M059J (cell line): ENCODE measurements around the gene PSMC3IP. TPM values are rescaled to one million over a fixed set of nuclear protein-coding genes. Genes with fewer than 3 reads are reported as not detected.

ENCODE experiments used
- DNase-seq: peaks from one replicate; pipeline ENCODE4 v3.0.0-alpha.2; 2012; ENCODE audit warnings: low read depth
- total RNA-seq: library from RNA; depleted of rRNA; stranded (reverse); fragments of >200 nt; shearing (Covaris generic); gene quantifications from 2 replicates; pipeline ENCODE4 v1.2.3, GENCODE V29; 2014; rRNA removed

PSMC3IP gene
- total RNA-seq, 1 experiment from 2014 or later = 23.2 TPM

DNA sequence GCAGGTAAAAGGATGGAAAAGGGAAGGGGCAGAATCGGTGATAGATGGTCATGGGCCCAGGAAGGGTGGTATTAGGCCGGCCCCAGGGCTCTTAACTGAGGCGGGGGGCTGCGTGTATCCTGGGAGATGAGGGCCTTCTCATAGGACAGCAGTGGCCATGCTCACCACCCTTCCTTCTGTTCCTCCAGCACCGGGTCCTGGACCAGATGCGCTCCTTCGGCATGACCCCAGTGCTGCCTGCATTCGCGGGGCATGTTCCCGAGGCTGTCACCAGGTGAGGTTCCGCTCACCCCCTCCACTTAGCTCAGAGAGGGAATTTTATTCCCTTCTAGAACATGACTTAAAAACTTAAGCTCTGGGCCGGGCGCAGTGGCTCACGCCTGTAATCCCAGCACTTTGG is 39.0 kb downstream of the PSMC3IP start:
- no peak for DNase-seq

DNA sequence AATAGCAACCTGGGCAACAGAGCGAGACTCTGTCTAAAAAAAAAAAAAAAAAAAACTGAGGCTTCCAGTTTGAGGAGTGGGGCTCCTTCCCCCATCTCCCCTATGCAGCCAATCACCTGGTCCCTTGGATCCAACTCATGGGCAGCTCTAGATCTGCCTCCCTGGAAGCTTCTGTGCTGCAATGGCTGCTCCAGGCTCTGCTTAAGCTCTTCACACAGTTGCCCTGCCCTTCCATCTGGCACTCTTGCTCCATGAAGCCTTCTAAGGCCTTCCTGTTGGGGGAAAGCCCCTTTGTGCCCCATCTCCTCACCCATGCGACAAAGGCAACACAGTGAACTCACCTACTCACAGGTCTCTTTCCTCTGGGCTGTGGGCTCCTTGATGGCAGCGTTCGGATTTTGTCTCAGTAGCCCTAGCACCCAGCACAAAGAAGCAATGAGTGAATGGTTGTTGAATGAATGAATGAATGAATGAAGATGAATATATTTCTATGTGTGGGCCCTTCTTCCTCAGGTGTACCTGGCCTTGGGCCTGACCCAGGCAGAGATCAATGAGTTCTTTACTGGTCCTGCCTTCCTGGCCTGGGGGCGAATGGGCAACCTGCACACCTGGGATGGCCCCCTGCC is 39.6 kb downstream of the PSMC3IP start:
- no peak for DNase-seq

DNA sequence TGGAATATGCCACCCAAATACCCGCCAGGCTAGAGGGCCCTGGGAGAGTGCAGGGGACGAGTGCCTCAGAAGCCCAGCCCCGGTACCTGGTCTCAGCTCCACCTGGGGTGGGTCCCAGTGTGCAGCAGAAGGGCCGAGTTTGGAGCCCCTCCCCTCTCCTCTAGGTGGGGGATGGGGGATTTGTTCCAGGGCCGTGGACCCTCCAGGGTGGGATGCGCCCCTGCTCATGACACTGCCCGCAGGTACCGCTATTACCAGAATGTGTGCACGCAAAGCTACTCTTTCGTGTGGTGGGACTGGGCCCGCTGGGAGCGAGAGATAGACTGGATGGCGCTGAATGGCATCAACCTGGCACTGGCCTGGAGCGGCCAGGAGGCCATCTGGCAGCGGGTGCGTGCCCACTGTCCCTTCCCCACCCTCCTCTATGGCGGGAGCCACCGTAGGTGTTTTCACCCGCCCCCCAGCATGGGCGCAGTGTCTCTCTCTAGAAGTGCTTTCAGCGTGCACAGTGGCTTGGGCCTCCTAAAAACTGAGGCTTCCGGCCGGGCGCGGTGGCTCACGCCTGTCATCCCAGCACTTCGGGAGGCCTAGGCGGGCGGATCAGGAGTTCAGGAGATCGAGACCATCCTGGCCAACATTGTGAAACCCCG is 40.2 kb downstream of the PSMC3IP start:
- no peak for DNase-seq

DNA sequence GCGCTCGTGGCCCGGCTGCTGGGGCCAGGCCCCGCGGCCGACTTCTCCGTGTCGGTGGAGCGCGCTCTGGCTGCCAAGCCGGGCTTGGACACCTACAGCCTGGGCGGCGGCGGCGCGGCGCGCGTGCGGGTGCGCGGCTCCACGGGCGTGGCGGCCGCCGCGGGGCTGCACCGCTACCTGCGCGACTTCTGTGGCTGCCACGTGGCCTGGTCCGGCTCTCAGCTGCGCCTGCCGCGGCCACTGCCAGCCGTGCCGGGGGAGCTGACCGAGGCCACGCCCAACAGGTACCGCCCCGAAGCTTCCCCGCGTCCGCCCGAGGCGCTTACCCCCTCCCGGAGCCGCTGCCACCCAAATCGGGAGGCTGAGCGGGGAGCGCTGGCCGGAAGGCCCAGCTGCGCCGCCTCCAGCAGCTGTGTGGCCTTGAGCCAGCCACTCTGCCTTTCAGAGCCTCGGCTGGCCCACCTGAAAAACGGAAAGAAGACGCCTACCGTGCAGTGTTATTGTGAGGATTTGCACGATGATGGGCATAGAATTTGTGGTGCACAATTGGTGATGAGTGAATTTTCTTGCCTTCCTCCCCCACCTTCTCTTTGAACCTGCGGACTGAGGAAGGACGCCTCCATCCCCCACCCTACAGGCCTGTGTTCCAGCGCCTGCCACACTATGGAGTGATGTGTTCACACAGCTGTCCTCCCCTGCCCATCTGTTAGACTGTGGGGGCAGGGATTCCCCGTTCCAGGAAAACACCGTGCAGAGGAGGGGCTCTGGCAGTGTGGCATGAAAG is 41.0 kb downstream of the PSMC3IP start:
- DNase-seq = peak; percentile 76

GRCh38 chr17:42536048-42536371 is 41.5 kb downstream of the PSMC3IP start, which contains the start of gene NAGLU:
Gene NAGLU, plus strand, starts transcription at chr17:42536241. Its CDS starts 32 bp downstream, at chr17:42536273.
- DNase-seq = peak; percentile 83

DNA sequence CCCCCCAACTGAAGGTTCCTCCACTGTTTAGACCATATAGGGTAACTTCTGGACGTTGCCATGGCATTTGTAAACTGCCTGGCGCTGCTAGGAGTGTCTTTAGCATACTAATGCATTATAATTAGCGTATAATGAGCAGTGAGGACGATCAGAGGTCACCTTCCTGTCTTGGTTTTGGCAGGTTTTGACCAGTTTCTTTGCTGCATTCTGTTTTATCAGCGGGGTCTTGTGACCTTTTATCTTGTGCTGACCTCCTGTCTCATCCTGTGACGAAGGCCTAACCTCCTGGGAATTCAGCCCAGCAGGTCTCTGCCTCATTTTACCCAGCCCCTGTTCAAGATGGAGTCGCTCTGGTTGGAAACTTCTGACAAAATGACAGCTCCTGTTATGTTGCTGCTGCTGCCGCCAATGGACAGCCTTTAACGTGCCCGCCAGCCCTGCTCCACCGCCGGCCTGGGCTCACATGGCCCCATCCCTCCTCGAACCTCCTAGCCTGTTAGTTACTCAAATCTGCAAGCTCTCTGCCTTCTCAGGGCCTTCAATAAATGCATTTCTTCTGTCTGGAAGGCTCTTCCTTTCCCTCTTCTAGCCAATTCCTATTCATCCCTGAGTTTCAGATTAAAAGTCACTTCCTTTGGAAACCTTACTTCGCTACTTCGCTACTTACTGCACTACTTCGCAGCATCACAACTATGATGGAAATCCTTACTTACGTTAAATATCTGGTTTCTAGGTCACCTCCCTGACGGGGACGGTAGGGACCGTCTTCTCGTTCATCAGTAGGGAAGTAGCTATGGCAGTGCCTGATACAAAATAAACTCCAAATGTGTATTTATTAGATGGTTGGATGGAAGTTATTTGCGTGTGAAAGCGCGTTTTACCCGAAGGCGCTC is 42.1 kb downstream of the PSMC3IP start:
- no peak for DNase-seq

DNA sequence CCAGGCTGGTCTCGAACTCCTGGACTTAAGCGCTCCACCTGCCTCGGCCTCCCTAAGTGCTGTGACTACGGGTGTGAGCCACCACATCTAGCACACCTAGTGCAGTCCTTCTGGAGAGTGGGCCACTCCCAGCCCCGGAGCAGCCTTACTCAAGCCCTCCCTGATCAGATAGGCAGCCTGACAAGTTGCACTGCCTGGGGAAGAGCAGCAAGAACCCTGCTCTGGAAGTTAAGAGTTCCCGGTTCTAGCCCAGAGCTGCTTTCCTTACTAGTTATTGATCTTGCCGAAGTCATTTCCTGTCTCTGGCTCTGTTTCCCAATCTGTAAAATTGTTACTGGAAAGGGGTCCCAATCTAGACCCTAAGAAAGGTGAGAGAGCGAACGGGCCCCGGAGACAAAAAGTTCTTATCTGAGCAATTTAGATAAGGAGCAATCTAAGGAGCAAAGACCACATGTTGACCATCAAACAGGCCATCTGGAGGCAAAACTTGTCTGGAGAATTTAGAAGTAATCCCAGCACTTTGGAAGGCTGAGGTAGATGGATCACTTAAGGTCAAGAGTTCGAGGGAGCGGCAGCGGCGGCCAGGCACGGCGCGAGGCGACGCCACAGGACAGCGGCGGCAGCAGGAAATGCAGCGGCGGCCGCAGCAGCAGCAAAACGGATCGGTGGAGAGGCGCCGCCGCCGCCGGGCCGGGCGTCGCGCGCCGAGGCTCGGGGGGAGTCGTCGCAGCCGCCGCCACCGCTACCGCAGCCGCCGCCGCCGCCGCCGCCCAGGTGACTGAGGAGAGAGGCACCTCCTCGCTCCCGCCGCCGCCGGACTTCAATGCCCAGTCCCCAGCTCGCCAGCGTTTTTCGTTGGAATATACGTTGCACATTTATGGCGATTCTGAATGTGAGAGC is 45.8 kb downstream of the PSMC3IP start:
- peak; percentile 56 for DNase-seq

DNA sequence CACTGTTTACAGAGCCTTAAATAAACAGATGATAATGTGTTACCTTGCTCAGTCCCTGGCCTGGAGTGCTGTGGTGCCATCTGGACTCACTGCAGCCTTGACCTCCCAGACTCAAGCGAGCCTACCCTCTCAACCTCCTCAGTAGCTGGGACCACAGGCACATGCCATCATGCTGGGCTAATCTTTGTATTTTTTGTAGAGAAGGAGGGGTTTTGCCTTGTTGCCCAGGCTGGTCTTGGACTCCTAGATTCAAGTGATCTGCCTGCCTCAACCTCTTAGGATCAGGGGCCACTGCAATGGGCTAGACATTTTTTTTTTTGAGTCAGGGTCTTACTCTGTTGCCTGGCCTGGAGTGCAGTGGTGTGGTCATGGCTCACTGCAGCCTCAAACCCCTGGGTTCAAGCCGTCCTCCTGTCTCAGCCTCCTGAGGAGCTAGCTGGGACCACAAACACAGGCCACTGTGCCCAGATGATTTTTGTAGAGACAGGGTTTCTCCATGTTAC is 46.5 kb downstream of the PSMC3IP start:
- peak; percentile 17 for DNase-seq

- DNase-seq = no peak
Observed at GRCh38 chr17:42529061-42529460, 48.5 kb downstream of the PSMC3IP start.

- no peak for DNase-seq
Observed at GRCh38 chr17:42527932-42528331, 49.6 kb downstream of the PSMC3IP start.

- peak; percentile 84 for DNase-seq
Observed at GRCh38 chr17:42526031-42526444, 51.5 kb downstream of the PSMC3IP start.

- DNase-seq = peak; percentile 53
Observed at GRCh38 chr17:42525221-42525620, 52.3 kb downstream of the PSMC3IP start.

DNA sequence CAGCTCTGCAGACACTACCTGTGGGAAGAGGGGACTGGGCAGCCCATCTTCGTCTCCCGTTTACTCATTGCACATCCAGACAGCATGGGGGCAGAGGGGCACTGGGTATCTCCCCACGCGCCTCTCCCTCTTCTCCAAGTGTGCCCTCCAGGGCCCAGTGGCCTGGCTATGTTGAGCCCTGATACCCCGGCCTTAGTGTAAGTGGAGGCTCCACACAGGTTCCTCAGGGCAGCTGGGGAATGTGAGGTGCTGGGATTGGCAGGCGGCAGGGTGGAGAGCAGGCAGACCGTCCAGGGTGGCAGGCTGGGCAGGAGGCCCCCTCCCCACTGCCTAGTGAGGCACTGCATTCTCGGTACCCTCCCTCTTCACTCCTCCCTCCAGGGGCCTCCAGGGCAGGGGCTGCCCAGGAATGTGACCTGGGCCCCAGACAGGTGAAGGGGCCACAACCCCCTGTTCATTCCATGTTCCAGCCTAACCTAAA is 54.7 kb downstream of the PSMC3IP start:
- no peak for DNase-seq

Other genes starting within 250 kb of the PSMC3IP start
- 69.3 and 112 TPM in 2 replicates for gene STAT3, start 189.3 kb downstream of the PSMC3IP start, total RNA-seq
- 233 and 412 TPM in 2 replicates for gene CAVIN1, start 154.5 kb downstream of the PSMC3IP start, total RNA-seq
- gene ATP6V0A1, start 118.9 kb downstream of the PSMC3IP start, total RNA-seq = 21.5 and 29.6 TPM in 2 replicates
- 19.3 and 27.8 TPM in 2 replicates for gene NAGLU, start 41.5 kb downstream of the PSMC3IP start, total RNA-seq
- 0.54 TPM in 1 of 2 replicates, not detected in the other for gene HSD17B1, start 24.8 kb downstream of the PSMC3IP start, total RNA-seq
- gene COASY, start 15.6 kb downstream of the PSMC3IP start, total RNA-seq = 31.3 and 33.0 TPM in 2 replicates
- gene MLX, start 10.6 kb downstream of the PSMC3IP start, total RNA-seq = 39.1 and 42.6 TPM in 2 replicates
- 38.7 and 41.9 TPM in 2 replicates for gene RETREG3, start 31.6 kb upstream of the PSMC3IP start, total RNA-seq
- 148 and 168 TPM in 2 replicates for gene TUBG1, start 32.0 kb upstream of the PSMC3IP start, total RNA-seq
- gene TUBG2, start 81.6 kb upstream of the PSMC3IP start, total RNA-seq = 15.9 and 21.0 TPM in 2 replicates
- gene PLEKHH3, start 99.3 kb upstream of the PSMC3IP start, total RNA-seq = 14.9 and 17.8 TPM in 2 replicates
- 0.32 TPM in 1 of 2 replicates, not detected in the other for gene CCR10, start 104.1 kb upstream of the PSMC3IP start, total RNA-seq
- gene CNTNAP1, start 104.8 kb upstream of the PSMC3IP start, total RNA-seq = 5.4 and 11.8 TPM in 2 replicates
- 4.5 and 7.8 TPM in 2 replicates for gene EZH1, start 167.3 kb upstream of the PSMC3IP start, total RNA-seq
- gene RAMP2, start 183.5 kb upstream of the PSMC3IP start, total RNA-seq = 0.49 and 1.0 TPM in 2 replicates
- gene VPS25, start 195.7 kb upstream of the PSMC3IP start, total RNA-seq = 88.5 and 97.4 TPM in 2 replicates
- 0.52 and 1.2 TPM in 2 replicates for gene WNK4, start 202.9 kb upstream of the PSMC3IP start, total RNA-seq
- gene COA3, start 221.0 kb upstream of the PSMC3IP start, total RNA-seq = 95.0 and 99.0 TPM in 2 replicates
- gene CNTD1, start 221.1 kb upstream of the PSMC3IP start, total RNA-seq = 0.20 TPM in 1 of 2 replicates, not detected in the other
- 36.9 and 83.7 TPM in 2 replicates for gene BECN1, start 246.6 kb upstream of the PSMC3IP start, total RNA-seq